KMS-11 (cell line): ENCODE data around the gene SPRING1.

Experiments used
- H2AFZ ChIP-seq: fragments of 200-600 bp; sonication (generic); 2 replicates; pipeline ENCODE4 v1.6.1; 2016; ENCODE audit warnings: antibody characterized with exemption, mixed run types, low read depth
- H3K27ac ChIP-seq: fragments of 200-600 bp; sonication (generic); 2 replicates; pipeline ENCODE4 v1.6.1; 2016; ENCODE audit warnings: mild to moderate bottlenecking, mixed run types
- H3K27me3 ChIP-seq: fragments of 200-600 bp; sonication (generic); 2 replicates; pipeline ENCODE4 v1.6.1; 2017; ENCODE audit warnings: mild to moderate bottlenecking, low read depth, mixed run types, moderate library complexity; ENCODE audit not compliant: insufficient read depth
- H3K36me3 ChIP-seq: fragments of 200-600 bp; sonication (generic); 2 replicates; pipeline ENCODE4 v1.6.1; 2017; ENCODE audit warnings: mild to moderate bottlenecking, mixed run types; ENCODE audit not compliant: insufficient read depth
- H3K4me1 ChIP-seq: fragments of 200-600 bp; sonication (generic); 2 replicates; pipeline ENCODE4 v1.6.1; 2016; ENCODE audit warnings: mild to moderate bottlenecking, low read depth, mixed run types; ENCODE audit not compliant: poor library complexity, severe bottlenecking
- H3K4me2 ChIP-seq: fragments of 200-600 bp; sonication (generic); 2 replicates; pipeline ENCODE4 v1.7.0; 2016; ENCODE audit warnings: mild to moderate bottlenecking, mixed run types
- H3K4me3 ChIP-seq: fragments of 200-600 bp; sonication (generic); IDR thresholded peaks from 2 replicates; pipeline ENCODE4 v1.6.1; 2017; ENCODE audit warnings: low read depth, low read length, mixed read lengths; ENCODE audit not compliant: insufficient read depth
- H3K79me2 ChIP-seq: fragments of 200-600 bp; sonication (generic); 2 replicates; pipeline ENCODE4 v1.6.1; 2016; ENCODE audit warnings: low read depth, mixed run types; ENCODE audit not compliant: insufficient read depth
- H3K9ac ChIP-seq: fragments of 200-600 bp; sonication (generic); 2 replicates; pipeline ENCODE4 v1.6.1; 2016; ENCODE audit warnings: mild to moderate bottlenecking, mixed run types
- H4K20me1 ChIP-seq: fragments of 200-600 bp; sonication (generic); 2 replicates; pipeline ENCODE4 v1.6.1; 2016; ENCODE audit warnings: mild to moderate bottlenecking, mixed run types; ENCODE audit not compliant: insufficient read depth
- TF ChIP-seq, protein P1 (sequence below): fragments of 200-600 bp; sonication (generic); conservative IDR thresholded peaks from 2 replicates; pipeline ENCODE4 v1.6.1; 2017; ENCODE audit warnings: low read depth, mild to moderate bottlenecking, antibody characterized with exemption, low read length, moderate library complexity, mixed read lengths

The SPRING1 gene

GRCh38 chr12:116708826-116709756 is 28.8 kb downstream of the SPRING1 start:
- no peak overlapping the region for H3K9ac ChIP-seq
- H3K27ac ChIP-seq = no peak overlapping the region
- H3K4me2 ChIP-seq = peak overlapping the region; percentile 27; the same call in 1 of the 2 replicates
- H3K4me3 ChIP-seq = no peak overlapping the region
- no peaks in the 10 kb centered on the region for H3K79me2 ChIP-seq
- TF ChIP-seq, protein P1, sequence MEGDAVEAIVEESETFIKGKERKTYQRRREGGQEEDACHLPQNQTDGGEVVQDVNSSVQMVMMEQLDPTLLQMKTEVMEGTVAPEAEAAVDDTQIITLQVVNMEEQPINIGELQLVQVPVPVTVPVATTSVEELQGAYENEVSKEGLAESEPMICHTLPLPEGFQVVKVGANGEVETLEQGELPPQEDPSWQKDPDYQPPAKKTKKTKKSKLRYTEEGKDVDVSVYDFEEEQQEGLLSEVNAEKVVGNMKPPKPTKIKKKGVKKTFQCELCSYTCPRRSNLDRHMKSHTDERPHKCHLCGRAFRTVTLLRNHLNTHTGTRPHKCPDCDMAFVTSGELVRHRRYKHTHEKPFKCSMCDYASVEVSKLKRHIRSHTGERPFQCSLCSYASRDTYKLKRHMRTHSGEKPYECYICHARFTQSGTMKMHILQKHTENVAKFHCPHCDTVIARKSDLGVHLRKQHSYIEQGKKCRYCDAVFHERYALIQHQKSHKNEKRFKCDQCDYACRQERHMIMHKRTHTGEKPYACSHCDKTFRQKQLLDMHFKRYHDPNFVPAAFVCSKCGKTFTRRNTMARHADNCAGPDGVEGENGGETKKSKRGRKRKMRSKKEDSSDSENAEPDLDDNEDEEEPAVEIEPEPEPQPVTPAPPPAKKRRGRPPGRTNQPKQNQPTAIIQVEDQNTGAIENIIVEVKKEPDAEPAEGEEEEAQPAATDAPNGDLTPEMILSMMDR = peak; percentile 51
- no peaks in the 10 kb centered on the region for H3K27me3 ChIP-seq
- H2AFZ ChIP-seq = peak overlapping the region; percentile 45; the same call in 1 of the 2 replicates
- no peaks in the 10 kb centered on the region for H3K4me1 ChIP-seq
- H4K20me1 ChIP-seq = no peaks in the 10 kb centered on the region
- H3K36me3 ChIP-seq = no peaks in the 10 kb centered on the region

GRCh38 chr12:116707751-116708150 is 30.1 kb downstream of the SPRING1 start:
- no peaks in the 10 kb centered on the region for H4K20me1 ChIP-seq
- no peaks in the 10 kb centered on the region for H3K79me2 ChIP-seq
- H3K36me3 ChIP-seq = no peaks in the 10 kb centered on the region
- H3K4me3 ChIP-seq = no peak overlapping the region
- no peak overlapping the region for H2AFZ ChIP-seq
- H3K4me1 ChIP-seq = peaks cover 3% of the 10 kb centered on the region
- no peak overlapping the region for H3K27ac ChIP-seq
- no peaks in the 10 kb centered on the region for H3K27me3 ChIP-seq
- no peak overlapping the region for H3K9ac ChIP-seq
- H3K4me2 ChIP-seq = no peak overlapping the region
- TF ChIP-seq, protein P1 = no peak

DNA sequence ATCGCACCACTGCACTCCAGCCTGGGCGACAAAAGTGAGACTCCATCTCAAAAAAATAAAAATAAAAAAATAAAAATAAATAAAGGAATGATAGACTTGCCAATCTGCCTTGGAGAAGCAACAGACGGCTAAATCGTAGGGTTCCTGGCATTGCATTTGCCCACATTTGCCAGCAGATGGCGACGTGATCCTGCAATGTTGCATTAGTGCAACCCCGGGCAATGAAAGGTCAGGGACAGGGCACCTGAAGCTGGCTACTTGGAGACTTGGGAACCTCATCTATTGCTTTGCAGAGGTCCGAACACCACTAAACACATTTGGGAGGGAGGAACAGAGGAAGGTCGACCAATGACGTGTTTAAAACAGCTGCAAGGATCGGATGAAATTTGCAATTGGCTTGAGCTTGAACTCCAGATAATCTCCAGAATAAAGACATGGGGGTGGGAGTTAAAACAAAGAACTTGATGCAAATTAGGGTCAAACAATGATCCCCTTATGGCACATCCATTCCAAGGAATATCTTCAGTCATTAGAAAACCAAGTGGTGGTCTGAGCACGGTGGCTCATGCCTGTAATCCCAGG is 34.6 kb downstream of the SPRING1 start:
- Histone ChIP-seq H3K79me2 (no peaks in the 10 kb centered on the region), H3K4me1 (peaks cover 3% of the 10 kb centered on the region), H3K4me3 (no peak overlapping the region), H3K27ac (no peak overlapping the region), H4K20me1 (no peaks in the 10 kb centered on the region), H3K27me3 (no peaks in the 10 kb centered on the region), H3K4me2 (no peak overlapping the region), H2AFZ (no peak overlapping the region), H3K36me3 (no peaks in the 10 kb centered on the region), H3K9ac (no peak overlapping the region)
- TF ChIP-seq, protein P1 = peak; percentile 77

- no peaks in the 10 kb centered on the region for H4K20me1 ChIP-seq
- peaks cover 3% of the 10 kb centered on the region for H3K4me1 ChIP-seq
- H3K9ac ChIP-seq = no peak overlapping the region
- no peak overlapping the region for H3K4me3 ChIP-seq
- TF ChIP-seq, protein P1 = no peak
- H3K4me2 ChIP-seq = no peak overlapping the region
- H2AFZ ChIP-seq = no peak overlapping the region
- H3K27me3 ChIP-seq = no peaks in the 10 kb centered on the region
- no peaks in the 10 kb centered on the region for H3K36me3 ChIP-seq
- no peaks in the 10 kb centered on the region for H3K79me2 ChIP-seq
- no peak overlapping the region for H3K27ac ChIP-seq
These were observed 36.4 kb downstream of the SPRING1 start for GRCh38 chr12:116701432-116701831.
